PC-3 (cell line): ENCODE results near the gene RRBP1.

Experiments
- CTCF ChIP-seq: fragments of 300-600 bp; sonication (generic); conservative IDR thresholded peaks from 2 replicates; pipeline ENCODE4 v1.5.1; 2017; ENCODE audit warnings: antibody characterized with exemption, low read depth, mild to moderate bottlenecking, low read length
- EZH2 ChIP-seq: fragments of 300-600 bp; sonication (generic); IDR thresholded peaks from one replicate; pipeline ENCODE4 v1.6.1; 2017; ENCODE audit warnings: antibody characterized with exemption, mild to moderate bottlenecking, low read length; ENCODE audit not compliant: unreplicated experiment
- EZH2phosphoT487 ChIP-seq: fragments of 300-600 bp; sonication (generic); IDR thresholded peaks from 2 replicates; pipeline ENCODE4 v1.6.1; 2018; ENCODE audit warnings: mild to moderate bottlenecking, antibody characterized with exemption, low read length, borderline replicate concordance

- TF ChIP-seq CTCF = peak; percentile 25; the same call in 1 of the 2 replicates
- TF ChIP-seq EZH2phosphoT487 = no peak
- no peak for TF ChIP-seq EZH2
Observed at GRCh38 chr20:17680836-17681725, 961 bp downstream of the RRBP1 start.
